Epidermal melanocyte (primary cell): ENCODE data around the gene NPHP1.
"Not testable (repeated sequence)": the region's sequence is repeated elsewhere in the genome, so short reads cannot be mapped to it uniquely, and the experiment has no call there.

Experiments used
- DNase-seq: peaks from one replicate; pipeline ENCODE4 v3.0.0; 2011; ENCODE audit warnings: low spot score; ENCODE audit not compliant: insufficient read length

Gene NPHP1

DNA sequence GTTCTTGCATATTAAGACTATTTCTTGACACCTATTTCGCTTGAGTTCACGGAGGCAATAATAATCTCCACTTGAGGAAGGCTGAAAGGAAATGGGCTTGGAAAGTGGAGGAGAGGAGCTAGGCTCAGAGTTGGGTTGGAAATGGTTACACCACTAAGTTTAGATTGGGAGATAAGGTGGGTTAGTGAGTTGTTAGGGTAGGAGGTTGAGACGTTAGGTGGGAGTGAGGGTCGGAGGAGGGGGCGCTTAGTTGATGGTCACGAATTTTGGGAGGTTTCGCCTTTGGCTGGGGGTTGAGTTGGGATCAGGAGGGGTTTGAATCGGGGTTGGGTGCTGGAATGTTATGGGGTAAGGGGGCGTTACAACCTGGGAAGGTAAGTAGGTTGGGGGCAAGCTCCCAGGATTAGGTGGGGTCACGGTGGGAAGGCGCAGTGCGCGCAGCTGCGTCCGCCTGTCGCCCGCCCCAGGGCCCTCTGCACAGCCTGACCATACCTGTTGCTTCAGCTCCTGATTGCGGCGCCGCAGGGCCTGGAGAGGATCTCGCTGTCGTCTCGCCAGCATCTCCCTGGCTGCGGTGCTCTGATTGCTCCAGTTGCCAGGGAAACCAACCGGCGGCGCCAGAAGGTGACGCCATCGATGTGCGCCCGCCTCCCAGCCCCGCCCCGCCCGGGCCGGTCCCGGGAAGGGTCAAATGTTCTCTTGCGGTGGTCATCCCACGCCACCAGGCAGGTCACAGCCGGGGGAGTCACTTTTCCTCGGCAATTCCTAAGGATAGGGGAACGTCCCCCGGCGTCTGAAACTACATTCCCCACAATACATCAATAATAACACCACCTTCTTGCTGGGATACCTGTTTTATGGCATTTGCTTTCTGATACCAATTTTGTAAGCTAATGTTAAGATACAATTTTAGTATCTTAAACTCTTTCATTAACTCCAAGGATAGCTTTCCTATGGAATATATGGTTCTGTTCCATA lies at the start of gene NPHP1:
Gene NPHP1, minus strand, starts transcription at position 606 of the 978 bp plus-strand sequence. Its CDS starts 45 bp downstream, at position 561.
- peak; percentile 87 for DNase-seq

- not testable (repeated sequence) for DNase-seq
Observed at GRCh38 chr2:110248081-110248795, 43.4 kb upstream of the NPHP1 start.

GRCh38 chr2:110245488-110246435 lies 40.9 kb upstream of the NPHP1 start:
- not testable (repeated sequence) for DNase-seq

GRCh38 chr2:110243283-110243682 lies 38.5 kb upstream of the NPHP1 start:
- DNase-seq: not testable (repeated sequence)

- not testable (repeated sequence) for DNase-seq
Observed at GRCh38 chr2:110234514-110234913, 29.7 kb upstream of the NPHP1 start.

DNA sequence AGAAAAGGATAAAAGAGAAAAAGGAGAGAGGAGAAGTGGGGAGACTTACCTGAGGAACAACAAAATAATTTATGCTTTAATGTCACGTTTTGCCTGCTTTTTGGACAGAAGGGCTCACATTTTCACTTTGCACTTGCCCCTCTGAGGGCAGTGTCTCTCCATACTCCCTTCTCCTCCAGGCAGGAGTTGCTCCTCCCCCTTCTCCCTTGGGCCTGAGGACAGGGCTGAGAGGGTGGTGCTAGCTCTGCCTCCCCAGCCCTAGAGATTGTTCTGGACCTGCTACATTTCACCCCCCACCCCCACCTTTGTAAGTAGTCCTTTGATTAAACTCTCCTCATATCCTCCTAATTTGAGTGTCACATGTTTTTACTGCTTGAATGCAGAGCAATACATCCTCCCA lies 25.1 kb upstream of the NPHP1 start:
- not testable (repeated sequence) for DNase-seq

DNA sequence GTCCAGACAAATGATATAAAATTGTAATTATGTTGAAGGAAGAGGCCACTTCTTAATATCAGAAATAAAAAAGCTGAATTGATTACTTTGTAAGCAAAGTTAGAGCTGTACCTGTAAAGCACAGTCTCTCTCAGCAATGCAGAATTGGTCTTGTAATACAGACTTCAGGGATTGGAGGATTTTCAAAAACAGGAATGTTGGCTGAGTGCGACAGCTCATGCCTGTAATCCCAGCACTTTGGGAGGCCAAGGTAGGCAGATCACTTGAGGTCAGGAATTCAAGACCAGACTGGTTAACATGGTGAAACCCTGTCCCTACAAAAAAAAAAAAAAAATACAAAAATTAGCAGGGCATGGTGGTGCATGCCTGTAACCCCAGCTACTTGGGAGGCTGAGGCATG lies 17.8 kb upstream of the NPHP1 start:
- DNase-seq: not testable (repeated sequence)

- no peak for DNase-seq
Observed at GRCh38 chr2:110221938-110222337, 17.1 kb upstream of the NPHP1 start.

GRCh38 chr2:110220190-110220564 lies 15.4 kb upstream of the NPHP1 start:
- DNase-seq: no peak

DNA sequence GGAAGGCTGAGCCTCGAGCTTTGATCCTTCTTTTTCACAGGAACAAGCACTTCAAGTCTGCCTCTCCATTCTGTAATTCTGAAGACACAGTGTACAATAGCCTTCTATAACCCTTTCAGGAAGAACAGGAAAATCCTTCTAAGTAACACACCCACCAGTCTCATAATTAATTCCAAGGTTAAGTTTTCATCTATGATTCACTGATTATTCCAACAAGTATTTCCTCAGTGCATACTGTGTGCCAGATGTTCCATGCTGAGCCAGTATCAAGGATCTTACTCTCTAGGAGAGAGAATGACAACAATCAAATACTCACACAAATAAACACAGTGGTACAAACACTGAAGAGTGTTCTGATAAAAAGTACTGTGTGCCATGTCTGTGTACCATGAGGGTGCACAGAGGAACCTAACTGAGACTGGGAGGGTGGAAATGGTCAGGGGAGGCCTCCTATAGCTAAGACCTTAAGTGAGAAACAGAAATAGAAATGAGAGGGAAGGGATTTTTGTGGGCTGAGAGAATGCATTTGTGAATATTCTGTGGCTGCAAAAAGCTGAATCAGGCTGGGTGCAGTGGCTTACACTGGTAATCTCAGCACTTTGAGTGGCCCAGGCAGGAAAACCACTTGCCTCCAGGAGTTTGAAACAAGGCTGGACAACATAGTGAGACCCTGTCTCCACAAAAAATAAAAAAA lies 14.8 kb upstream of the NPHP1 start:
- DNase-seq: no peak

DNA sequence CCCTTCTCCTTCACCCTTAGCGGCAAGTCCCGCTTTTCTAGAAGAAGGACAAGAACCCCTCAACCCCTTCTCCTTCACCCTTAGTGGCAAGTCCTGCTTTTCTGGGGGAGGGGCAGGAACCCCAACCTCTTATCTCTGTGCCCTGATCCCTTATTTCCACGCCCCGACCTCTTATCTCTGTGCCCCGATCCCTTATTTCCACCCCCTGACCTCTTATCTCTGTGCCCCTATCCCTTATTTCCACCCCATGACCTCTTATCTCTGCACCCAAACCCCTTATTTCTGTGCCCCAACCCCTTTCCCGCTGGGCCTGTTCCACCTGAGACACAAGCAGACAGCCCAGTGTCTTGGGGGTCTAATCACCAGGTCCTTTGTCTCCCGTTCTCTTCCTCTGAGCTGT lies 14.1 kb upstream of the NPHP1 start:
- not testable (repeated sequence) for DNase-seq

- no peak for DNase-seq
Observed at GRCh38 chr2:110216803-110217202, 12.0 kb upstream of the NPHP1 start.

- no peak for DNase-seq
Observed at GRCh38 chr2:110216199-110216598, 11.4 kb upstream of the NPHP1 start.

DNA sequence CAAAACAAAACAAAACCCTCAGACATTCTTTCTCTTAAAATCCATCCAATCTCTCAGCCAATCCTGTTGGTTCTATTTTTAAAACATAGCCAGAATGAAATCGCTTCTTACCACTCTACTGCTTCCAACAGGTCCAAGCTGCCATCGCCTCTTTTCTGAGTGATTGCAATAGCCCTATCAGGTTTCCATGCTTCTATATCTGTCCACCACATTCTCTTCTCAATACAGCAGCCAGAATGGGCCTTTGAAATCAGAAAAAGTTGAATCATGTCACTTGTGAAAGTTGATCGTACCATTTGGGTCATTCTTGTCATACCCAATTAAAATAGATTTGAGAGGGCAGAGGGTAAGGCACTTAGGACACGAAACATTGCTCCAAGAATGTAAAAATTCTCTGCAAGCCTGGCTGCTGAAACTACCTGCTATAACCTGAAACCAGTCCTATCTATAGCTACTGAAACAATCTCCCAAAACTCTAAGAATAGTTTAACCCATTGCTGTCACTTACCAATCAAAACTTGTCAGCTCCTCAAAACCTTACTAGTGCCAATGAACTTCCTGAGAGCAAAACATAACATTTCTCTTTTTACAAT lies 10.8 kb upstream of the NPHP1 start:
- DNase-seq: no peak

GRCh38 chr2:110215091-110215490 lies 10.3 kb upstream of the NPHP1 start:
- DNase-seq: no peak

DNA sequence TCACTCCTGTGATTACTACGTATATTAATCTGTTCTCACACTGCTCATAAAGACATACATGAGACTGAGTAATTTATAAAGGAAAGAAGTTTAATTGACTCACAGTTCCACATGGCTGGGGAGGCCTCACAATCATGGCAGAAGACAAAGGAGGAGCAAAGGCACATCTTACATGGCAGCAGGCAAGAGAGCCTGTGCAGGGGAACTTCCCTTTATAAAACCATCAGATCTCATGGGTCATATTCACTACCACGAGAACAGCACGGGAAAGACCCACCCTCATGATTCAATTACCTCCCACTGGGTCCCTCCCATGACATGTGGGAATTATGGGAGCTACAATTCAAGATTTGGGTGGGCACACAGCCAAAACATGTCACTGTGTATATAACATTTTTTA lies 8.7 kb upstream of the NPHP1 start:
- DNase-seq: not testable (repeated sequence)

GRCh38 chr2:110211938-110212858 lies 7.4 kb upstream of the NPHP1 start, which contains the start of gene MTLN:
Gene MTLN (minus strand): TSS chr2:110212547. CDS start chr2:110212525, 22 bp downstream.
- DNase-seq: peak; percentile 68

GRCh38 chr2:110205660-110206455 lies 1.0 kb upstream of the NPHP1 start:
- DNase-seq: no peak
